ENCODE results near the gene WNT4. TPM values are rescaled to one million over a fixed set of nuclear protein-coding genes. Genes with fewer than 3 reads are reported as not detected.

WNT4 gene
- total RNA-seq, 4 donors from 2014 or later: 21.3 to 42.7 (median 24.5) TPM

DNA sequence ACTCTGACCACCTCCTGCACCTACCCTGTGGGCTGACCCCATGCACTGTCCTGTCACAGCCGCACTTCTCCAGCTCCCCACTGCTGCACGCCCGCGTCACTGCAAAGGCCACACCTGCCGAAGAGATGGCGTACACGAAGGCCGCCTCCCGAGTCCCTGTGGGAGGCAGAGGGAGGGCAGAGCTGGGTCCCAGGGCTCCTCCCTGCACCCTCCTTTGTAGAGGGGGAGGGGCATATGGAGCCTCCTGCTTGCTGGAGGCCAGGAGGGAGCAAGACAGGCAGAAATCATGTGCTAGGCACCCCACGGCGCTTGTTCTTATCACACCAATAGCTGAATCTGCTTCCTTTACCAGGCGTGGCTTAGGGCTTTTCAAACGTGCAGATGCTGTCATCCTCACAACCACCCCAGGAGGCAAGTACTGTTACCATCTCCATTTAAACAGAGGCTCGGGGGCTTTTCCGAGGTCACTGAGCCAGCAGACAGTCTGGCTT lies 21.4 kb downstream of the WNT4 start:
- Histone ChIP-seq H3K4me1 (peaks cover 41% of the 10 kb centered on the region), H3K36me3 (peaks cover 3% of the 10 kb centered on the region), H3K27me3 (no peaks in the 10 kb centered on the region), H3K4me3 (no peak overlapping the region), H3K9me3 (no peaks in the 10 kb centered on the region), H3K27ac (no peak overlapping the region)
- DNase-seq (ENCODE audit: low spot score in 2 of 2): no peak
- TF ChIP-seq EP300 (IDR thresholded peaks at IDR 0.05): no peak
- WGBS: 57% methylated on average over 6 of the region's 15 CpGs

DNA sequence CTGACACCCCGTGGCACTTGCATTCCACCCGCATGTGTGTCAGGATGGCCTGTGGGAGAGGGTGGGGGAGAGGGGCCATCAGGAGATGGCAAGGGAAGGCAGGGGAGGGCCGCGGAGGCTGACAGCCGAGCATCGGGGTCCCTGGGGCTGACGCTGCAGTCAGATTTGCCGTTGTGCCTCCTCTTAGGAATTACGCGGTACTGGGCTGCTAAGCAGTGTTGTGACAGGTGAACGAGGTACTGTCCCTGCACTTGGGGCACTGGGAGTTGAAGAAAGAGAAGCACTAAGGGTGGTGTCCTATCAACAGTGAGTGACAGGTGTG lies 22.5 kb downstream of the WNT4 start:
- Histone ChIP-seq H3K4me1 (peaks cover 41% of the 10 kb centered on the region), H3K36me3 (peaks cover 3% of the 10 kb centered on the region), H3K9me3 (no peaks in the 10 kb centered on the region), H3K27ac (no peak overlapping the region), H3K4me3 (no peak overlapping the region), H3K27me3 (no peaks in the 10 kb centered on the region)
- WGBS: 87% methylated on average over 10 of the region's 11 CpGs
- TF ChIP-seq POLR2AphosphoS5 (IDR thresholded peaks at IDR 0.05): no peak
- no peak for TF ChIP-seq EP300 (IDR thresholded peaks at IDR 0.05)
- no peak for TF ChIP-seq POLR2A (IDR thresholded peaks at IDR 0.05)
- TF ChIP-seq, protein P1, sequence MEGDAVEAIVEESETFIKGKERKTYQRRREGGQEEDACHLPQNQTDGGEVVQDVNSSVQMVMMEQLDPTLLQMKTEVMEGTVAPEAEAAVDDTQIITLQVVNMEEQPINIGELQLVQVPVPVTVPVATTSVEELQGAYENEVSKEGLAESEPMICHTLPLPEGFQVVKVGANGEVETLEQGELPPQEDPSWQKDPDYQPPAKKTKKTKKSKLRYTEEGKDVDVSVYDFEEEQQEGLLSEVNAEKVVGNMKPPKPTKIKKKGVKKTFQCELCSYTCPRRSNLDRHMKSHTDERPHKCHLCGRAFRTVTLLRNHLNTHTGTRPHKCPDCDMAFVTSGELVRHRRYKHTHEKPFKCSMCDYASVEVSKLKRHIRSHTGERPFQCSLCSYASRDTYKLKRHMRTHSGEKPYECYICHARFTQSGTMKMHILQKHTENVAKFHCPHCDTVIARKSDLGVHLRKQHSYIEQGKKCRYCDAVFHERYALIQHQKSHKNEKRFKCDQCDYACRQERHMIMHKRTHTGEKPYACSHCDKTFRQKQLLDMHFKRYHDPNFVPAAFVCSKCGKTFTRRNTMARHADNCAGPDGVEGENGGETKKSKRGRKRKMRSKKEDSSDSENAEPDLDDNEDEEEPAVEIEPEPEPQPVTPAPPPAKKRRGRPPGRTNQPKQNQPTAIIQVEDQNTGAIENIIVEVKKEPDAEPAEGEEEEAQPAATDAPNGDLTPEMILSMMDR (IDR thresholded peaks at IDR 0.05): no peak
- DNase-seq (ENCODE audit: low spot score in 2 of 2): peak in 1 of 2 donors; percentile 18

DNA sequence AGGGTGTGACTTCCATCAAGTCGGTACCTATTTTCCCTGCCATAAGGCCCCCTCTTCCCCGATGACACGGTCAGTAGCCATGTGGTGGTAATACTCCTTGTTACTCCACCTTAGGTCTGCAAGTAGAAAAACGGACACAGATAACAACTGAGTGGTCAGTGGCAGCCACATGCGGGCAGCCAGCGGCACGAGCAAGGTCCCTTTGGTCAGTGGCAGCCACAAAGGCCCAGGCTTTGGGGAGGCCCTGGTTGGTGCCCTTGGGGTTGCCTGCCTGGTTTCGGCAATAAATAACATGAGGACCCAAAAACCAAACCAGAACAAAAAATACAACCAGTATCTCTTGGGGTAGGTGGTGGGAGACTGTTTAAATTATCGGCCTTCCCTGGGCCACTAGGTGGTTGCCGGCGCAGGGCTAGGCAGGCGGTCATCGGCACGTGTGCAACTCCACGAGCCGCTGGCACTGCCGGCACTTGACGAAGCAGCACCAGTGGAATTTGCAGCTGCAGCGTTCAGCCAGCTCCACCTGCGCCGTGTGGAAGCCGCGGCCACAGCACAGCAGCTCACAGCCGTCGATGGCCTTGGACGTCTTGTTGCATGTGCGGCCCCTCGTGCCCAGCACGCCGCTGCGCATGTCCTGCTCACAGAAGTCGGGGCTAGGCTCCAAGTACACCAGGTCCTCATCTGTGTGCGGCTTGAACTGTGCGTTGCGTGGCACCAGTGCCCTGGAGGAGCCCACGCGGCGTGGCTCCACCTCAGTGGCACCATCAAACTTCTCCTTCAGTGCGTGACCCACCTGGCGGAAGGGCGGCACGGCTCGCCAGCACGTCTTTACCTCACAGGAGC lies 23.1 kb downstream of the WNT4 start:
- peaks cover 3% of the 10 kb centered on the region for H3K36me3 ChIP-seq
- no peak overlapping the region for H3K4me3 ChIP-seq
- no peak for TF ChIP-seq POLR2AphosphoS5 (IDR thresholded peaks at IDR 0.05)
- TF ChIP-seq POLR2A (IDR thresholded peaks at IDR 0.05): no peak
- no peak for TF ChIP-seq EP300 (IDR thresholded peaks at IDR 0.05)
- TF ChIP-seq, protein P1 (IDR thresholded peaks at IDR 0.05): no peak
- no peaks in the 10 kb centered on the region for H3K9me3 ChIP-seq
- H3K4me1 ChIP-seq: peaks cover 41% of the 10 kb centered on the region
- H3K27me3 ChIP-seq: no peaks in the 10 kb centered on the region
- WGBS: 85% methylated on average over 31 of the region's 44 CpGs
- peak in 1 of 2 donors; percentile 50 for DNase-seq (ENCODE audit: low spot score in 2 of 2)
- no peak overlapping the region for H3K27ac ChIP-seq

DNA sequence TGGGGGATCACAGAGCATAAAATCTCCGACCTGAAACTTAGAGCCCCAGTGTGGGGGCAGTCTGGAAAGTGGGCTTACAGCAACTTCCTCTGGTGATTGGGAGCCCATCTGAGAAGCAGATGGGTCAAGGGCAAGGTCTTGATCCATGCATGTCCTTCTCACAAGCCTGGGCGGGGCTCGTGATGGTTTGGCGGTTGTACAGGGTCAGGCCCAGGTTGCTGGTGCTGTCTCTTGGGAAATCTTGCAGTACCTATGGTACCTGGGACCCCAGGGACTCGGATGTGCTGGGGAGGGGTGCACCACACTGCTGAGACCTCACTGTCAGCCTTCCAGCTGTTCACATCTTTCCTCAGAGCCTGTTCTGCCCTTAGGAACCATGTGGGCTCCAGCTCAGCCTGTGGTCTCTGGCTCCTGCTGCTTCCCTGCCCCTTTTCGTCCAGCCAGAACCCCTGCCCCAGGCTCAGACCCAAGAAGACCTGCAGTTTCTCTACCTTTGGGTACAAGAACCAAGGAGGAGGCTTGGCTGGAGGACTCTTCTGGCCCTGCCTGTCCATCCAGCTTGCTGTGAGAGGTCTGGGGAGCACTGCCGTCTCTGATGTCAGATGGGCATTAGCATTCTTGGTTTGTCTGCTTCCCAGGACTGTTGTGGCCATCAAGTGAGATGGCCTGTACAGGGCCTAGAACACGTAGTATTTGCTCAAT lies 24.5 kb downstream of the WNT4 start:
- peaks cover 45% of the 10 kb centered on the region for H3K4me1 ChIP-seq
- TF ChIP-seq POLR2AphosphoS5 (IDR thresholded peaks at IDR 0.05): no peak
- no peak for TF ChIP-seq POLR2A (IDR thresholded peaks at IDR 0.05)
- no peak for TF ChIP-seq EP300 (IDR thresholded peaks at IDR 0.05)
- TF ChIP-seq, protein P1 (IDR thresholded peaks at IDR 0.05): no peak

DNA sequence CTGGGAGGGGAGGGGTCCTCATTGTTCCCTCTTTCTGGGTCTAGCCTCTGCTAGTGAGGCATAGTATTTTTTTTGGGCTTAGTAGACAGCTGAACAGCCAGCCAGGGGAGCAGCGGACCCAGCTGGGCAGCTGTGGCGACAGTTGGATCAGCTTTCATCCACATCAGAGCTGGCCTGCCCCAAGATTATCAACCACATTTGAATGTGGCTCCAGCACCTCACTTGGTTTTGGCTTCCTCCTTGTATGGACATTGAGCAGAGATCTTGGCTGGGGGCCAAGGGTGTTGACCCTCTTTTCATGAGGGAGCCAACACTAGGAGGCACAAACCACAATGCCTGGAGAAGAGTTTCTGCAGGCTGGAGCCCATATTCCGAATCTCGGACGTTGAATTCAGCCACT lies 25.0 kb downstream of the WNT4 start:
- H3K4me1 ChIP-seq: peaks cover 41% of the 10 kb centered on the region
- 48% methylated on average over 3 of the region's 5 CpGs for WGBS
- no peaks in the 10 kb centered on the region for H3K27me3 ChIP-seq
- H3K4me3 ChIP-seq: no peak overlapping the region
- TF ChIP-seq POLR2A (IDR thresholded peaks at IDR 0.05) (no peak), EP300 (IDR thresholded peaks at IDR 0.05) (no peak), POLR2AphosphoS5 (IDR thresholded peaks at IDR 0.05) (no peak)
- TF ChIP-seq, protein P1 (IDR thresholded peaks at IDR 0.05): no peak
- no peak overlapping the region for H3K27ac ChIP-seq
- H3K36me3 ChIP-seq: peaks cover 18% of the 10 kb centered on the region
- peak in 1 of 2 donors; percentile 60 for DNase-seq (ENCODE audit: low spot score in 2 of 2)
- H3K9me3 ChIP-seq: no peaks in the 10 kb centered on the region

More for the DNA sequence above, 24.5 kb downstream of the WNT4 start:
- DNase-seq (ENCODE audit: low spot score in 2 of 2): peak in 1 of 2 donors; percentile 59
- H3K36me3 ChIP-seq: peaks cover 13% of the 10 kb centered on the region
- no peaks in the 10 kb centered on the region for H3K27me3 ChIP-seq
- H3K27ac ChIP-seq: no peak overlapping the region
- H3K9me3 ChIP-seq: no peaks in the 10 kb centered on the region
- H3K4me3 ChIP-seq: no peak overlapping the region
- WGBS: 52% methylated on average over 7 of the region's 8 CpGs
